ENCODE data around the gene CLEC4F. TPM values are rescaled to one million over a fixed set of nuclear protein-coding genes. Genes with fewer than 3 reads are reported as not detected.

Gene CLEC4F
- total and polyA plus RNA-seq, 2 of the 13 experiments (the other 11 are each of a cell fraction or from before 2014, with no cell fraction given), result 0.12 to 0.13 TPM

DNA sequence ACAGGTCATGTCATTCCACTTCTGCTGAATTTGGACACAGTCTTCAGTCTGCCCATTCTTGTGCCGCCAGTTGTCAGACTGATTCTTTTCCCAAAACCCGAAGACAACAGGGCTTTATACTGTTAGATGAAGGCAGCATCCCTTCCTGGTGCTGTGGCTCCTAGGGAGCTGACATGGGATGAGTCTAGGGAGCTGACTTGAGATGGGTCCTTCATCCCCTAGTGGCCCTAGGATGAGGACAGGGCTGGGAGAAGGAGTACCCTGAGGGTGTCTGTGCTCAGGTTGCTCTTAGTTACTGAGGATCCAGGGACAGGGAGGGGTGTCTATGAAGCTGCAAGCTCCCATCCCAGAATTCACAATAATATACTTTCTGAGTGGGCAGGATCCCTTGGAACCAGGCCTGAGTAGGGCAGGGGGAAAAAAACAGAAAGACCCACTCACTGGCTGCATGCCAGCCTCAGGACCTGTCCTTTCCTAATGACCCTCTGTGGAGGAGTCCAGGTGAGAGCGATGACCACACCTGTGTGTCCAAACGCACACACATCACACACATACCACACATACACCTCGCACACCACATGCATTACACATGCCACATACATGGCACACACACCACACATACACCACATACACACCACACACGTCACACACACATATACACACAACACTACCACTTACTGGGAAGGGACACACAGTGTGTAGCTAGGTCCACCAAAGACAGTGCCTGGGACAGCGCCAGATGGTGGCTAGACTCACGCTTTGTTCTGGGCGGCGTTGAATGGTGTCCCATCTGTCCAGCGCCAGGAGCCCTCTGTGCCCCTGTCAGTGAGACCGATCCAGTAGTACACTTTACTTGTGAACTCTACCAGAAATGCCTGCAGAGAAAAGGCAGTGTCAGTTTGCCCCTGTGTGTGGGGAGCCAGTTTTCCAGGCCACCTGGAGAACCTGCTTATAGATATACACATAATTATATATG is 11.1 kb downstream of the CLEC4F start (continued):
- TF ChIP-seq, protein P1, sequence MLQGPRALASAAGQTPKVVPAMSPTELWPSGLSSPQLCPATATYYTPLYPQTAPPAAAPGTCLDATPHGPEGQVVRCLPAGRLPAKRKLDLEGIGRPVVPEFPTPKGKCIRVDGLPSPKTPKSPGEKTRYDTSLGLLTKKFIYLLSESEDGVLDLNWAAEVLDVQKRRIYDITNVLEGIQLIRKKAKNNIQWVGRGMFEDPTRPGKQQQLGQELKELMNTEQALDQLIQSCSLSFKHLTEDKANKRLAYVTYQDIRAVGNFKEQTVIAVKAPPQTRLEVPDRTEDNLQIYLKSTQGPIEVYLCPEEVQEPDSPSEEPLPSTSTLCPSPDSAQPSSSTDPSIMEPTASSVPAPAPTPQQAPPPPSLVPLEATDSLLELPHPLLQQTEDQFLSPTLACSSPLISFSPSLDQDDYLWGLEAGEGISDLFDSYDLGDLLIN (CRISPR knock-in tag; IDR thresholded peaks at IDR 0.05; ENCODE audit: borderline replicate concordance), result no peak
- TF ChIP-seq MLLT10 (CRISPR knock-in tag; IDR thresholded peaks at IDR 0.05) (no peak), SALL2 (CRISPR knock-in tag; IDR thresholded peaks at IDR 0.05) (no peak), ZNF782 (CRISPR knock-in tag; IDR thresholded peaks at IDR 0.05; ENCODE audit: borderline replicate concordance) (no peak), ZSCAN9 (CRISPR knock-in tag; IDR thresholded peaks at IDR 0.05; ENCODE audit: borderline replicate concordance) (no peak), KLF12 (CRISPR knock-in tag; IDR thresholded peaks at IDR 0.05; ENCODE audit: borderline replicate concordance) (no peak), HES4 (CRISPR knock-in tag; IDR thresholded peaks at IDR 0.05; ENCODE audit: borderline replicate concordance) (no peak), XRCC5 (optimal IDR thresholded peaks at IDR 0.05; ENCODE audit: low read length) (no peak), RARG (CRISPR knock-in tag; IDR thresholded peaks at IDR 0.05; ENCODE audit: low read depth) (no peak), NRL (CRISPR knock-in tag; IDR thresholded peaks at IDR 0.05; ENCODE audit: borderline replicate concordance) (no peak), FOXM1 (CRISPR knock-in tag; IDR thresholded peaks at IDR 0.05) (no peak), ZNF446 (CRISPR knock-in tag; IDR thresholded peaks at IDR 0.05) (no peak), ATF7-NPFF (CRISPR knock-in tag; IDR thresholded peaks at IDR 0.05; ENCODE audit: low read depth) (no peak), ZNF687 (CRISPR knock-in tag; IDR thresholded peaks at IDR 0.05) (peak; percentile 50), ZNF143 (CRISPR knock-in tag; IDR thresholded peaks at IDR 0.05) (no peak), ONECUT2 (CRISPR knock-in tag; IDR thresholded peaks at IDR 0.05) (no peak)
- TF ChIP-seq, protein P2, sequence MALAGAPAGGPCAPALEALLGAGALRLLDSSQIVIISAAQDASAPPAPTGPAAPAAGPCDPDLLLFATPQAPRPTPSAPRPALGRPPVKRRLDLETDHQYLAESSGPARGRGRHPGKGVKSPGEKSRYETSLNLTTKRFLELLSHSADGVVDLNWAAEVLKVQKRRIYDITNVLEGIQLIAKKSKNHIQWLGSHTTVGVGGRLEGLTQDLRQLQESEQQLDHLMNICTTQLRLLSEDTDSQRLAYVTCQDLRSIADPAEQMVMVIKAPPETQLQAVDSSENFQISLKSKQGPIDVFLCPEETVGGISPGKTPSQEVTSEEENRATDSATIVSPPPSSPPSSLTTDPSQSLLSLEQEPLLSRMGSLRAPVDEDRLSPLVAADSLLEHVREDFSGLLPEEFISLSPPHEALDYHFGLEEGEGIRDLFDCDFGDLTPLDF (CRISPR knock-in tag; IDR thresholded peaks at IDR 0.05), result no peak
- TF ChIP-seq, protein P3, sequence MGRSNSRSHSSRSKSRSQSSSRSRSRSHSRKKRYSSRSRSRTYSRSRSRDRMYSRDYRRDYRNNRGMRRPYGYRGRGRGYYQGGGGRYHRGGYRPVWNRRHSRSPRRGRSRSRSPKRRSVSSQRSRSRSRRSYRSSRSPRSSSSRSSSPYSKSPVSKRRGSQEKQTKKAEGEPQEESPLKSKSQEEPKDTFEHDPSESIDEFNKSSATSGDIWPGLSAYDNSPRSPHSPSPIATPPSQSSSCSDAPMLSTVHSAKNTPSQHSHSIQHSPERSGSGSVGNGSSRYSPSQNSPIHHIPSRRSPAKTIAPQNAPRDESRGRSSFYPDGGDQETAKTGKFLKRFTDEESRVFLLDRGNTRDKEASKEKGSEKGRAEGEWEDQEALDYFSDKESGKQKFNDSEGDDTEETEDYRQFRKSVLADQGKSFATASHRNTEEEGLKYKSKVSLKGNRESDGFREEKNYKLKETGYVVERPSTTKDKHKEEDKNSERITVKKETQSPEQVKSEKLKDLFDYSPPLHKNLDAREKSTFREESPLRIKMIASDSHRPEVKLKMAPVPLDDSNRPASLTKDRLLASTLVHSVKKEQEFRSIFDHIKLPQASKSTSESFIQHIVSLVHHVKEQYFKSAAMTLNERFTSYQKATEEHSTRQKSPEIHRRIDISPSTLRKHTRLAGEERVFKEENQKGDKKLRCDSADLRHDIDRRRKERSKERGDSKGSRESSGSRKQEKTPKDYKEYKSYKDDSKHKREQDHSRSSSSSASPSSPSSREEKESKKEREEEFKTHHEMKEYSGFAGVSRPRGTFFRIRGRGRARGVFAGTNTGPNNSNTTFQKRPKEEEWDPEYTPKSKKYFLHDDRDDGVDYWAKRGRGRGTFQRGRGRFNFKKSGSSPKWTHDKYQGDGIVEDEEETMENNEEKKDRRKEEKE (IDR thresholded peaks at IDR 0.05), result no peak
- TF ChIP-seq, protein P4, sequence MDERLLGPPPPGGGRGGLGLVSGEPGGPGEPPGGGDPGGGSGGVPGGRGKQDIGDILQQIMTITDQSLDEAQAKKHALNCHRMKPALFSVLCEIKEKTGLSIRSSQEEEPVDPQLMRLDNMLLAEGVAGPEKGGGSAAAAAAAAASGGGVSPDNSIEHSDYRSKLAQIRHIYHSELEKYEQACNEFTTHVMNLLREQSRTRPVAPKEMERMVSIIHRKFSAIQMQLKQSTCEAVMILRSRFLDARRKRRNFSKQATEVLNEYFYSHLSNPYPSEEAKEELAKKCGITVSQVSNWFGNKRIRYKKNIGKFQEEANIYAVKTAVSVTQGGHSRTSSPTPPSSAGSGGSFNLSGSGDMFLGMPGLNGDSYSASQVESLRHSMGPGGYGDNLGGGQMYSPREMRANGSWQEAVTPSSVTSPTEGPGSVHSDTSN (CRISPR knock-in tag; IDR thresholded peaks at IDR 0.05), result no peak

Measured in HepG2 (cell line).